H1 (cell line): Measurements from ENCODE around the gene CMIP. TPM values are rescaled to one million over a fixed set of nuclear protein-coding genes. Genes with fewer than 3 reads are reported as not detected.

ENCODE experiments used
- CTCF ChIA-PET: fragments of 300-600 bp; sonication (Branson Sonifier 250); formaldehyde crosslinking; loops from one replicate; lab custom pipeline; 2021; ENCODE audit not compliant: partially characterized antibody; lab: Charles Lee
- POLR2A ChIA-PET: fragments of 300-600 bp; sonication (Branson Sonifier 250); formaldehyde crosslinking; loops from one replicate; lab custom pipeline; 2021; ENCODE audit warnings: inconsistent platforms; ENCODE audit not compliant: partially characterized antibody; lab: Charles Lee
- DNase-seq, 2 experiments: peaks; one replicate each; pipeline versions ENCODE4 v3.0.0 to v3.0.0-alpha.2; 2010 to 2022; ENCODE audit warnings: low spot score in 2 of 2, low read depth in 1 of 2, mixed read lengths in 1 of 2
- FAIRE-seq: peaks from 2 replicates; lab custom pipeline; 2011; peaks lifted over from hg19 to GRCh38; lab: Jason Lieb, UNC
- H2AFZ ChIP-seq: 2 replicates; pipeline ENCODE4 v1.8.1; 2012; ENCODE audit warnings: low read length, inconsistent platforms
- H2AK5ac ChIP-seq: 2 replicates; pipeline ENCODE4 v1.6.1; 2013; ENCODE audit warnings: low read depth, low read length
- H2BK120ac ChIP-seq: replicated peaks from 2 replicates; pipeline ENCODE3; 2013; ENCODE audit warnings: low read depth, low read length, inconsistent platforms
- H2BK12ac ChIP-seq: 2 replicates; pipeline ENCODE4 v1.6.1; 2013; ENCODE audit warnings: low read depth, low read length
- H2BK15ac ChIP-seq: 2 replicates; pipeline ENCODE4 v1.6.1; 2013; ENCODE audit warnings: low read length
- H2BK20ac ChIP-seq: 2 replicates; pipeline ENCODE4 v1.6.1; 2013; ENCODE audit warnings: low read length
- H2BK5ac ChIP-seq: 2 replicates; pipeline ENCODE4 v1.6.1; 2013; ENCODE audit warnings: low read depth, low read length
- H3K14ac ChIP-seq: 2 replicates; pipeline ENCODE4 v1.6.1; 2013; ENCODE audit warnings: inconsistent platforms; ENCODE audit not compliant: insufficient read length
- H3K18ac ChIP-seq: 2 replicates; pipeline ENCODE4 v1.6.1; 2013; ENCODE audit warnings: low read length; ENCODE audit errors: extremely low read depth
- H3K23ac ChIP-seq: 2 replicates; pipeline ENCODE4 v1.6.1; 2013; ENCODE audit warnings: inconsistent platforms; ENCODE audit not compliant: insufficient read length
- H3K23me2 ChIP-seq: 2 replicates; pipeline ENCODE4 v1.6.1; 2013; ENCODE audit warnings: low read depth, low read length
- H3K27ac ChIP-seq: 2 replicates; pipeline ENCODE4 v1.6.1; 2011; ENCODE audit warnings: low read depth, low read length, inconsistent platforms
- H3K27me3 ChIP-seq, 4 experiments: replicated peaks in 1 of 4; 1 replicate in 1 of 4; 2 replicates in 3 of 4; pipeline versions ENCODE4 v1.6.1 to v1.8.1; 2011 to 2013; ENCODE audit warnings: low read length in 3 of 4, mild to moderate bottlenecking in 3 of 4, inconsistent platforms in 2 of 4, mixed read lengths in 2 of 4, moderate library complexity in 1 of 4; ENCODE audit not compliant: control insufficient read depth in 3 of 4, insufficient read depth in 3 of 4; ENCODE audit errors: extremely low read depth in 1 of 4
- H3K36me3 ChIP-seq, 4 experiments: 2 replicates each; pipeline versions ENCODE4 v1.6.1 to v1.8.1; 2011 to 2013; ENCODE audit warnings: mild to moderate bottlenecking in 4 of 4, low read length in 3 of 4, moderate library complexity in 2 of 4, control low read depth in 1 of 4, inconsistent platforms in 1 of 4; ENCODE audit not compliant: insufficient read depth in 4 of 4, control insufficient read depth in 2 of 4
- H3K4ac ChIP-seq: replicated peaks from 2 replicates; pipeline ENCODE3; 2013; ENCODE audit warnings: low read length, low read depth, mixed read lengths, inconsistent platforms; ENCODE audit not compliant: insufficient read length
- H3K4me1 ChIP-seq, 4 experiments: replicated peaks in 1 of 4; 1 replicate in 1 of 4; 2 replicates in 3 of 4; pipeline versions ENCODE4 v1.6.1 to v1.8.1; 2011 to 2013; ENCODE audit warnings: low read length in 3 of 4, inconsistent platforms in 2 of 4, mixed read lengths in 1 of 4; ENCODE audit not compliant: insufficient read depth in 4 of 4, control insufficient read depth in 3 of 4
- H3K4me2 ChIP-seq, 2 experiments: 2 replicates each; pipeline versions ENCODE4 v1.6.1 to v1.8.1; 2011 to 2013; ENCODE audit warnings: low read depth in 2 of 2, low read length in 2 of 2, control low read depth in 1 of 2, inconsistent platforms in 1 of 2, mild to moderate bottlenecking in 1 of 2; ENCODE audit not compliant: insufficient read depth in 1 of 2
- H3K4me3 ChIP-seq, 4 experiments: fragments of 200-600, 300-600 bp in 1 of 4; sonication (generic), shearing (Covaris generic), sonication (Bioruptor Twin) in 1 of 4; 2 replicates each; pipeline versions ENCODE4 v1.5.1 to v1.8.1; 2011 to 2016; ENCODE audit warnings: low read length in 4 of 4, low read depth in 3 of 4, control low read depth in 2 of 4, inconsistent platforms in 2 of 4, mild to moderate bottlenecking in 2 of 4, mixed read lengths in 1 of 4, moderate library complexity in 1 of 4; ENCODE audit not compliant: insufficient read depth in 2 of 4; ENCODE audit errors: extremely low read depth in 1 of 4
- H3K56ac ChIP-seq: replicated peaks from 2 replicates; pipeline ENCODE3; 2013; ENCODE audit warnings: low read depth, mild to moderate bottlenecking, mixed read lengths, low read length, inconsistent platforms; ENCODE audit not compliant: insufficient read length
- H3K79me1 ChIP-seq: 2 replicates; pipeline ENCODE4 v1.6.1; 2013; ENCODE audit warnings: low read depth, low read length, control low read depth
- H3K79me2 ChIP-seq, 2 experiments: 2 replicates each; pipeline versions ENCODE4 v1.6.1 to v1.8.1; 2012 to 2013; ENCODE audit warnings: low read length in 2 of 2, mild to moderate bottlenecking in 2 of 2, inconsistent platforms in 1 of 2; ENCODE audit not compliant: insufficient read depth in 2 of 2, control insufficient read depth in 1 of 2
- H3K9ac ChIP-seq, 4 experiments: replicated peaks in 1 of 4; 1 replicate in 1 of 4; 2 replicates in 3 of 4; pipeline versions ENCODE4 v1.6.1 to v1.8.1; 2011 to 2013; ENCODE audit warnings: low read depth in 3 of 4, low read length in 3 of 4, control low read depth in 2 of 4, mild to moderate bottlenecking in 2 of 4, moderate library complexity in 2 of 4, inconsistent platforms in 1 of 4; ENCODE audit errors: extremely low read depth in 1 of 4
- H3K9me3 ChIP-seq, 2 experiments: 2 replicates each; pipeline versions ENCODE4 v1.6.1 to v1.8.1; 2012 to 2013; ENCODE audit warnings: mild to moderate bottlenecking in 2 of 2, moderate library complexity in 2 of 2, control low read depth in 1 of 2, inconsistent platforms in 1 of 2, low read depth in 1 of 2, low read length in 1 of 2, mixed read lengths in 1 of 2; ENCODE audit not compliant: insufficient read depth in 2 of 2
- H4K20me1 ChIP-seq, 2 experiments: replicated peaks in 1 of 2; 2 replicates each; pipeline versions ENCODE3 to v1.8.1; 2011 to 2013; ENCODE audit warnings: inconsistent platforms in 2 of 2, low read length in 2 of 2, mild to moderate bottlenecking in 1 of 2; ENCODE audit not compliant: insufficient read depth in 2 of 2, control insufficient read depth in 1 of 2
- H4K5ac ChIP-seq: 2 replicates; pipeline ENCODE4 v1.6.1; 2013; ENCODE audit warnings: low read length, low read depth, mixed read lengths, inconsistent platforms; ENCODE audit not compliant: insufficient read length
- H4K8ac ChIP-seq: 2 replicates; pipeline ENCODE4 v1.8.0; 2013; ENCODE audit warnings: mild to moderate bottlenecking, moderate library complexity, low read length, inconsistent platforms; ENCODE audit not compliant: insufficient read depth; ENCODE audit errors: extremely low read depth
- H4K91ac ChIP-seq: replicated peaks from 2 replicates; pipeline ENCODE3; 2013; ENCODE audit warnings: low read length, mixed read lengths, inconsistent platforms; ENCODE audit not compliant: insufficient read length
- CEBPB ChIP-seq: IDR thresholded peaks from 2 replicates; pipeline ENCODE4 v1.6.1; 2012; ENCODE audit warnings: low read depth, low read length
- CHD2 ChIP-seq: IDR thresholded peaks from 2 replicates; pipeline ENCODE4 v1.6.1; 2012; ENCODE audit warnings: low read length, improper control_type of control experiment
- EP300 ChIP-seq, 2 experiments: IDR thresholded peaks; 1 replicate in 1 of 2; 2 replicates in 1 of 2; pipeline ENCODE4 v1.6.1; 2011 to 2012; ENCODE audit warnings: low read depth in 2 of 2, low read length in 2 of 2, mild to moderate bottlenecking in 2 of 2, borderline replicate concordance in 1 of 2, inconsistent platforms in 1 of 2, moderate library complexity in 1 of 2
- GABPA ChIP-seq: IDR thresholded peaks from 2 replicates; pipeline ENCODE4 v1.6.1; 2011; ENCODE audit warnings: mild to moderate bottlenecking, low read length, moderate library complexity, borderline replicate concordance; ENCODE audit not compliant: insufficient read depth
- NRF1 ChIP-seq: IDR thresholded peaks from 2 replicates; pipeline ENCODE4 v1.6.1; 2011; ENCODE audit warnings: mild to moderate bottlenecking, low read depth, low read length, improper control_type of control experiment
- POU5F1 ChIP-seq: IDR thresholded peaks from 2 replicates; pipeline ENCODE4 v1.6.1; 2011; ENCODE audit warnings: low read depth, mild to moderate bottlenecking, low read length, moderate library complexity
- SAP30 ChIP-seq: fragments of 300-600 bp; sonication (generic); IDR thresholded peaks from 2 replicates; pipeline ENCODE4 v1.7.1; 2012; ENCODE audit warnings: low read length, moderate library complexity, mild to moderate bottlenecking, inconsistent platforms; ENCODE audit not compliant: insufficient read depth, insufficient replicate concordance
- WGBS, 2 experiments: shearing (Covaris generic) in 1 of 2; methylation state at CpG; one replicate each; pipeline versions ENCODE4 v1.1.6 to v1.1.7; 2013 to 2015; ENCODE audit warnings: low lambda C conversion rate in 2 of 2, mixed read lengths in 2 of 2, inconsistent platforms in 1 of 2, low coverage in 1 of 2, missing lambda C conversion rate in 1 of 2; ENCODE audit not compliant: insufficient replicate concordance in 2 of 2, insufficient coverage in 1 of 2, insufficient read length in 1 of 2; ENCODE audit errors: extremely low coverage in 1 of 2, missing lambda C conversion rate in 1 of 2; 5-methylcytosine and 5-hydroxymethylcytosine counted together
- polyA plus RNA-seq, 7 experiments: library from polyadenylated mRNA; depleted of rRNA in 3 of 7; stranded (reverse) in 5 of 7; unstranded in 2 of 7; fragments of >200 nt in 5 of 7; fragments of 200-250 nt in 2 of 7; gene quantifications; 1 replicate in 5 of 7; 2 replicates in 1 of 7; 4 replicates in 1 of 7; pipeline versions ENCODE4 v1.2.1 to v1.2.3, GENCODE V29; 2011 to 2013; ENCODE audit warnings: missing spikeins in 2 of 7, mixed read lengths in 2 of 7
- total RNA-seq: library from RNA; stranded (reverse); fragmentation: NEBNext Ultra II Directional; extraction: Animal tissue kit (Norgen Biotek cat#: 25700); gene quantifications from 2 replicates; pipeline ENCODE4 v1.2.1, GENCODE V29; 2021

CMIP gene
- total and polyA plus RNA-seq, 2 of the 8 experiments (the other 6 are each of a cell fraction or from before 2014, with no cell fraction given) = 7.9 to 53.2 TPM

DNA sequence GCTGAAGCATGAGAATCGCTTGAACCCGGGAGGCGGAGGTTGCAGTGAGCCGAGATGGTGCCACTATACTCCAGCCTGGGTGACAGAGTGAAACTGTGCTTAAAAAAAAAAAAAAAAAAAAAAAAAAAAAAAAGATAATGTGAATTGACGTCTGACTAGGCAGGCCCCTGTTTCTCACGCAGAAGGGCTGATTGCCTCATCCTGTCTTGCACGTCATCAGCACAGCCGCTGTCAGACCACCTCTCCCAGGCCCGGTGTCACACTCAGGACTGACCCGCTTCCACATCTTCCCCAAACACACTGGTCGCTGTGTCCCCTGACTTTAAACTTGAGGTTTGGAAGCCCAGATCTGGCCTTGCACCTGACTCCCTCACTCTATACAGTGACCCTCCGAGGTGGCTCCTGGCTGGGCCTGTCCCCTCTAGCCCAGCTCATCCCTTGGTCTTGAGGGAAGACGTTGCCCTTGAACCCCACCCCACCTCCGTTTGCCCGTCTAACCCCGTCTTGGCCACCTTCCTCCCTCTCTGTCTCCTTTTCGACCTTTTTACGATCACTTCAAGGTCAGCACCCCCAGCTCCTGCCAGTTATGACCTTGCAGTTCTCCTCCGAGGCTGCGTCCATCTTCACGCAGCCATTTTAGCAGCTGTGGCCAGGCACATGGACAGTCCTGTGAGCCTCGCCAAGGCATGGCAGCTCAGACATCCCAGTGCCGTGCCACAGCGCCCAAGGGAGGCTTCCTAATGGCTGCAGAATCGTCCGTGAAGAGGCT, 184.6 kb downstream of the CMIP start:
- ChIA-PET POLR2A (interaction anchor here (0.7 to 4.3 kb wide), 3 partner anchors 7 to 157 kb away, joined by 3 to 27 read pairs (median 14); no protein-coding TSS in a partner anchor), CTCF (interaction anchor here (1.0 to 5.2 kb wide), 12 partner anchors 16 to 251 kb away, joined by 3 to 27 read pairs (median 4); no protein-coding TSS in a partner anchor)
- Histone ChIP-seq H4K20me1 (peaks cover 7 to 12% of the 10 kb centered on the region in 2 experiments), H2BK20ac (no peak overlapping the region), H3K9me3 (no peaks in the 10 kb centered on the region), H2BK5ac (peak overlapping the region; percentile 63; the same call in 1 of the 2 replicates), H3K79me1 (peaks cover 11% of the 10 kb centered on the region; the same call in 1 of the 2 replicates), H3K4ac (no peak overlapping the region), H2AK5ac (no peak overlapping the region), H4K91ac (no peak overlapping the region), H3K79me2 (peaks cover 0 to 16% of the 10 kb centered on the region in 2 experiments; a peak in 2 of 4 replicates), H3K56ac (no peak overlapping the region), H3K27ac (no peak overlapping the region), H2BK15ac (no peak overlapping the region), H3K14ac (no peak overlapping the region), H3K4me2 (no peak overlapping the region), H3K27me3 (no peaks in the 10 kb centered on the region), H2BK120ac (no peak overlapping the region), H3K23me2 (peaks cover 11% of the 10 kb centered on the region; the same call in 1 of the 2 replicates), H4K5ac (no peak overlapping the region), H3K4me3 (no peak overlapping the region), H3K23ac (no peak overlapping the region), H3K18ac (peak overlapping the region; percentile 32; the same call in 1 of the 2 replicates), H2BK12ac (no peak overlapping the region), H4K8ac (no peak overlapping the region), H2AFZ (no peak overlapping the region), H3K9ac (no peak overlapping the region), H3K36me3 (no peaks in the 10 kb centered on the region), H3K4me1 (peaks cover 8 to 34% (median 13%) of the 10 kb centered on the region in 4 experiments)
- WGBS, 2 experiments = 91% methylated on average over 26 of the region's 26 CpGs; no CpG with 5 or more reads in 1 of the 2 experiments
- FAIRE-seq (no peak), DNase-seq (no peak)
- TF ChIP-seq EP300 (IDR thresholded peaks at IDR 0.05; ENCODE audit: borderline replicate concordance in 1 of 2, low read depth in 2 of 2, low read length in 2 of 2) = no peak
- no peak for TF ChIP-seq POU5F1
- no peak for TF ChIP-seq SAP30
- TF ChIP-seq CEBPB = no peak
- TF ChIP-seq CHD2 = no peak
- TF ChIP-seq GABPA = no peak
- no peak for TF ChIP-seq NRF1
